HG03460 (cell line): ENCODE measurements around the gene OR6J1.
"Not testable (repeated sequence)": the region's sequence is repeated elsewhere in the genome, so short reads cannot be mapped to it uniquely, and the experiment has no call there.

Experiments
- ATAC-seq: cut with Tn5 transposase; IDR thresholded peaks from one replicate; pipeline ENCODE4 v1.9.1; 2021; ENCODE audit not compliant: unreplicated experiment

Gene OR6J1

GRCh38 chr14:22651586-22651985 is 7.4 kb upstream of the OR6J1 start:
- no peak for ATAC-seq

DNA sequence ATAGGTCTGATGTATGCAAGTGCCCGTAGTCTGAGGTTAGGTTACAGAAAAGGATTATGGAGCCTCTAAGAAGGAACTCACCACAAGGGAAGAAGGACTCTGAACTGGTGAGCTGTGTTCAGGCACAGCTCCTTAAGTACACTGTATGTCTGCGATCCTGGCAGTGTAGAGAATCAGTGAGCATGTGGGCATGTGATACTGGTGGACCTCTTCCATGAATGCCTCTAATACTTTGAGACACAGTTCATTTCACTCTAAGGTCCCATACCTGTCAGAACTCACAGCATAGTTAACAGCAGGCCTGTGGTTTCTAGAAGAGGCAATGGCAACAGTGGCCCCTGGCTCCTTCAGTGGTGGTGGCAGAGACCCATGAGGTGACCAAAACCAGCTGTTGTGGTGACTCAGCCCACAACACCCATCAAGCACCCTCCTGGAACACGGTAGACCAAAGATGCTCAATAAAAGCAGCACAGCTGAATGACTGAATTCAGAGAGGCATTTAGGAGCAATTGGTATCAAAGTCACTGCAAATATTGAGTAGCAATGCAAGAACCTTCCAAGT is 6.9 kb upstream of the OR6J1 start:
- peak; percentile 79 for ATAC-seq

- ATAC-seq: no peak
These were observed 6.0 kb upstream of the OR6J1 start for GRCh38 chr14:22650046-22650739.

GRCh38 chr14:22648506-22648905 is 4.4 kb upstream of the OR6J1 start:
- ATAC-seq: no peak

- no peak for ATAC-seq
These were observed 2.6 kb upstream of the OR6J1 start for GRCh38 chr14:22646570-22647254.

DNA sequence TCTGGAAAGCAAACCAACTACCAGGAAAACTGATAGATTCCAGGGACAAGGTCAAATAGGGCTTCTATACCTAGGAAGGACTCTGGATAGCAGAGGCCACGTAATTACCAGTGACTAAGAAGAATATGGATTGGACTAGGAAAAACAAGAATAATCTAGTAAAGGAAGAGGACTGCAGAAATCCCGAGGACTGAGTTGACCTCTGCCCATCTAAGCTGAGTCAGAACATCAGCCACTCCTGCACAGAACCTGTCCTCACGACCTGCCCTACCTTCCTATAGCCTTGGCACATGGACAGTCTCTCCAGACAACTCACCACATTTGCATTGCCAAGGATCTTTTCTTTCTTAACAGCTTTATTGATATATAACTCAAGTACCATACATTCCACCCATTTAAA is 2.3 kb downstream of the OR6J1 start:
- no peak for ATAC-seq

- no peak for ATAC-seq
These were observed 4.0 kb downstream of the OR6J1 start for GRCh38 chr14:22640192-22640591.

GRCh38 chr14:22635980-22636379 is 8.2 kb downstream of the OR6J1 start:
- not testable (repeated sequence) for ATAC-seq

GRCh38 chr14:22634233-22634900 is 9.8 kb downstream of the OR6J1 start:
- ATAC-seq: no peak

- no peak for ATAC-seq
These were observed 13.7 kb downstream of the OR6J1 start for GRCh38 chr14:22630486-22630885.

GRCh38 chr14:22630066-22630465 is 14.1 kb downstream of the OR6J1 start:
- ATAC-seq: no peak

GRCh38 chr14:22629361-22629760 is 14.8 kb downstream of the OR6J1 start:
- ATAC-seq: no peak

DNA sequence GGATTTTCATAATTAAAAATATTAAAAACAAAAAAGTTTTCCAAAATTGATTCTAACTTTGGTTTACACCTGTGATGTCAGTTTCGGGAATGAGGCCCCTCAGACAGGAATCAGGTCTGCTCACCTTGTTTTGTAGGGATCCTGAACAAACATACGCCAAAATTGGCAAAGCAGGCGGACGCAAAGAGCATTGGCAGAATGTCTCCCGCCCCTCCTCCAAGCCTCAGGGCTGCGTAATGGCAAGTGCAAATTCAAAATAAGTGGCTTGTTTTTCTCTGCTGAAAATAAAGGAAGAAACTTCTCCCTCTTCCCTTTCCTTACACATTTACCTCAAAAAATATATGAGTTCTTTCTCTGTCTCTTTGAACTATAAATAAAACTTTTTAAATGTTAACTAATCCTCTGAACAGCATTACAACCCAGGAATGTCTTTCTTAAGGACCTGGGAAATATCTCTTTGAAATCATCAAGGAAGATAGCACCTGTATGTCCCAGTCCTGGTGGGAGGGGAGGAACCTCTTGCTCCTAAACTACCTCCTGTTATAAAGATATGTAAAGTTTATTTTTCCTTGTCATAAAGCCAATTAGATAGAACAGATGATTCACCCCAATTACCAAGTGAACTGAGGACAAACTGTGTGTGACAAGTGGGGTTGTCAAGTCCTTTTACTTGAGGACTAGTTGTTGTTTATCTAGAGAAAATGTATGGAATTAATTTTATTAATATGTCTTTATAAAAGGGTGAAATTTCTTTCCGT is 16.5 kb downstream of the OR6J1 start:
- no peak for ATAC-seq

GRCh38 chr14:22626590-22626989 is 17.6 kb downstream of the OR6J1 start:
- ATAC-seq: no peak

GRCh38 chr14:22623047-22623446 is 21.1 kb downstream of the OR6J1 start:
- no peak for ATAC-seq

DNA sequence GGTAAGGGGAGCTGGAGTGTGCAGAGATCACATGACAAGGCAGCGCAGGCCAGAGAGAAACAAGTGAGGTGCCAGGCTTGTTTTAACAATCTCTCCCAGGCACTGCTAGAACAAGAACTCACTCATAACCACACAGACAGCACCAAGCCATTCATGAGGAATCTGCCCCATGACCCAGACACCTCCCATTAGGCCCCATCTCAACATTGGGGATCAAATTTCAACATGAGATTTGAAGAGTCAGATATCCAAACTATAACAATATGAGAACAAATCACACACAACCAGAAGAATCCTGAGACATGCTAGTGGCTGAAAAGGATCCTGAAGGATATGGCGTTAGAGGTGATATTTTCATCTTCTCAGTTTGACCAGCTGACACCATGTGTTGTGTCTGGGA is 21.9 kb downstream of the OR6J1 start:
- ATAC-seq: no peak

GRCh38 chr14:22615765-22616164 is 28.4 kb downstream of the OR6J1 start:
- not testable (repeated sequence) for ATAC-seq

DNA sequence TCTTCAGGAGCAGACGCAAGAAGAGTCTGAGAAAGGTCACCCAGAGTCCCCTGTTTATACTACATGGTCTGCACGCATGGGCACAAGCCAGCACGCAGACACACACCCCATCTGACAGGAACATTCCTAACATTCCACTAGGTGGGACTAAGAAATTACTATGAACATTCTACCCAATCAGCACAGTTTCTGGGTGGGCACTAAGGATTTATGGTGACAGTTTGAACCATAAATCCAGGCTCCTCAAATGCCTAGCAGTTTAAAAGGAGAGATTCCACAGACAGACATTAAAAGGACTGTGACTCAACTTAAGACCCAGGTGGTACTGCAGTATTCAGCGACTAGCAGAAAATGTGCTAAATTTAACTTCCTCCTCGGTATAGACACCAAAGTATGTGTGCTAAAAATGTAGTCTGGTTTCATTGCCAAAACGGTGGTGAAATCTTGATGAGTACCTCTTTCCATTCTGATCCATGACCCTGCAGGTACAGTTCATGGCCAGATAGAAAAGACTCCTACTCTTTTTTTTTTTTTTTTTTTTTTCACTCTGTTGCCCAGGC is 29.8 kb downstream of the OR6J1 start:
- ATAC-seq: no peak

DNA sequence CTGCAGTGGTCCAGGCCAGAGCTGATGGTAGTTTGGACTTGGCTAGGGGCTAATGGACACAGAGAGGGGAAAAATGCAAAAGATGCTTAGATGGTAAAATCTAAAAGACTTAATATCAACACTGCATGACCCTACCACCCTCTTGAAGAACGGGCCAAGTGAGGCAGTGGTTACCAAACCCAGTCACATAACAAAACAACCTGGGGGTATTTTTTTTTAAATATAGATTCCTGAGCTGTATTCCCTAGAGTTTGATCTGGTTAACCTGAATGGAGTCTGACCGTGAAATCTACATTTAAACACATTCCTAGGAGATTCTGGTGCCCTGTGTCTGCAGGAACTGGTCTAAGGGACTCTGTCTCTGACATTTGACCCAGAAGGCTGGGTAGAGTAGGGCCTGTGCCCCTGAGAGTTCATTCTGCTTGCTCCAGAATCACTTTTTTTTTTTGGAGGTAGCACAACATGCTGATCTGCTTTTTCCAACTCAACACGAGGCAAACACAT is 30.4 kb downstream of the OR6J1 start:
- no peak for ATAC-seq

DNA sequence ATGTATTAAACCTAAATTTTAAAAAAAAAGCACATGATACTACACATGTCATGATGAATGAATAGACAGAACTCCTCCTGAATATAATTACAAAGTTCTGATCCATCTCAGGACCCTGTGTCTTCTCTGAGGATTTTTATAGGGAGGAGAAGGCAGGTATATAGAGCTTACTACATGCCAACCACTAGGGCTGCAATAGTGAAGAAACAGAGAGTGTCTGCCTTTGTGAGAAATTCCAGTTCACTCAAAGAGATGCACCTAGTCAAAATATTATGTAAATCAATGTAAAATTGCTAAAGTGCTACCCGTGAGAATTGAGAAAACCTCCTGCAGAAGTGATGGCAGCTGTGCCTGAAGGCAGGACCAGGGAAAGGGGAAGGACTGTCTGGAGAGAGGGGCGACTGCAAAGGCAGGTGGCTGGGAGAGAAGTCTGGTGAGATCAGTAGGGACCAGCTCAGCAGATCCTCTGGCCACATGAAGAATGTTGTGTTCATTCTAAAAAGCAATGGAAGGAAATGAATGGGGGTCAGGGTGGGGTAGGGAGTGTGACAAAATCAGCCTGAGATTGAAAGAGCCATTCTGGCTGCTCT is 31.0 kb downstream of the OR6J1 start:
- no peak for ATAC-seq
